Lung microvascular endothelial cell (primary cell): ENCODE measurements around the gene NDUFAF2. TPM values are rescaled to one million over a fixed set of nuclear protein-coding genes. Genes with fewer than 3 reads are reported as not detected.
"Not testable (repeated sequence)": the region's sequence is repeated elsewhere in the genome, so short reads cannot be mapped to it uniquely, and the experiment has no call there.

Experiments used
- DNase-seq, 2 donors: peaks; one replicate each; pipeline versions ENCODE4 v3.0.0 to v3.0.0-alpha.2; 2010; ENCODE audit warnings: low read depth in 2 of 2
- total RNA-seq: library from RNA; depleted of rRNA; stranded (reverse); fragments of >200 nt; gene quantifications from 2 replicates; pipeline ENCODE4 v1.2.1, GENCODE V29; 2014

Gene NDUFAF2
- total RNA-seq, 1 donor from 2014 or later: 15.7 TPM

DNA sequence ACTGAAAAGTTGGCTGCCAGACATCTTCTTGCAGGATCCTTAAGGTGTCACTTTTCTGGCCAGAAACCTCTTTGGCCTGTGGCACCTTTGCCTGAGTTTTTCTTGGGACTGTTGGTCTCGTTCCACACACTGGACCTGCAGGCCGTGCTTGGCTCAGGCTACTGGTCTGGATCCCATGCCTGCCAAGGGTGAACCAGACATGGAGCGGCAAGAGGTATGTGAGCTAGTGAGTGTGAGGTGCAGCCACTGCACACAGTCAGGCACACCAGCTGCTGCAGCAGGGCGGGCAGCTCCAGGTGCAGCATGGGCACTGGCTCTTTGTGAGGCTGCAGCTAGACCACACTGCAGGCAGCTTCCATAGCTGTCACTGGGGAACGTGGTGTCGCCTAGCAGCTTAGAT, 47.9 kb downstream of the NDUFAF2 start:
- no peak for DNase-seq

- no peak for DNase-seq
These were observed 48.4 kb downstream of the NDUFAF2 start for GRCh38 chr5:60993425-60993824.

- no peak for DNase-seq
These were observed 49.0 kb downstream of the NDUFAF2 start for GRCh38 chr5:60993875-60994571.

GRCh38 chr5:60996368-60996767, 51.4 kb downstream of the NDUFAF2 start:
- no peak for DNase-seq

- no peak for DNase-seq
These were observed 52.7 kb downstream of the NDUFAF2 start for GRCh38 chr5:60997721-60998120.

GRCh38 chr5:61000887-61001286, 55.9 kb downstream of the NDUFAF2 start:
- no peak for DNase-seq

GRCh38 chr5:61001647-61002046, 56.6 kb downstream of the NDUFAF2 start:
- no peak for DNase-seq

- DNase-seq: peak in 1 of 2 donors; percentile 28
These were observed 57.8 kb downstream of the NDUFAF2 start for GRCh38 chr5:61002611-61003355.

DNA sequence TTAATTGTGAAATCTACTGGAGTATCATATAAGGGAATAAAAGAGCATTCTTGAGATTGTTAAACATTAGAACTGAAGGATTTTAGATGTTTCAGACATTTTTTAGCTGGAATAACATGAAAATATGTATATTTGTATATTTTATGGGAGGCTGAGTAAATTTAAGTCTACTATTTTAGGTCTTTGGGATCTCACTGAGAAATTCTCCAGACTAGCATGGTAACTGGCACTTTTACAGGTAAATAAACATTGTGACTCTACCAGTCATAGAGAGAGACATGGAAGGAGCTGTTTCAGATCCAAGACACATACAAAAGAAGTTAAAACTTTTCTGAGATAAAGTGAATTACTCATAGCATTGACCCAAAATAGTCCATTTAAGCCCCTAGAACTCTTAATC, 59.4 kb downstream of the NDUFAF2 start:
- DNase-seq: no peak

GRCh38 chr5:61009907-61010306, 64.9 kb downstream of the NDUFAF2 start:
- no peak for DNase-seq

- DNase-seq: peak in 1 of 2 donors; percentile 8
These were observed 65.8 kb downstream of the NDUFAF2 start for GRCh38 chr5:61010467-61011454.

GRCh38 chr5:61018062-61018461, 73.1 kb downstream of the NDUFAF2 start:
- no peak for DNase-seq

DNA sequence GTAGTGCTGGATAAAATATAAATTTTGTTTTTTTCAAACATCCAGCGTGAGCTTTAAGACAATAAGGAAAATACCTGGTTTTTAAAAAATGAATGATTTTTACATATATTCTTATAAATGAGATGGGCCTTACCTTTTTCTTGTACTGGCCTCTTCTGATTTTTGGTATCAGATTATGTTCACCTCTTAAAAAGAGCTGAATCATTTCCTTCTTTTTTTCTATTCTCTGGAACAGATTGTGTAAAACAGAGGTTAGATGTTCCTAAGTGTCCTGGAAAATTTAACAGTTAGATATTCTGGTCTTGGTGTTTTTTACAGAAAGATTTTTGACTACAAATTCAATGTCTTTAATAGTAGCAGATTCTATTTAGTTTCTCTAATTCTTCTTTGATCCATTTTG, 74.6 kb downstream of the NDUFAF2 start:
- DNase-seq: peak in 1 of 2 donors; percentile 20

DNA sequence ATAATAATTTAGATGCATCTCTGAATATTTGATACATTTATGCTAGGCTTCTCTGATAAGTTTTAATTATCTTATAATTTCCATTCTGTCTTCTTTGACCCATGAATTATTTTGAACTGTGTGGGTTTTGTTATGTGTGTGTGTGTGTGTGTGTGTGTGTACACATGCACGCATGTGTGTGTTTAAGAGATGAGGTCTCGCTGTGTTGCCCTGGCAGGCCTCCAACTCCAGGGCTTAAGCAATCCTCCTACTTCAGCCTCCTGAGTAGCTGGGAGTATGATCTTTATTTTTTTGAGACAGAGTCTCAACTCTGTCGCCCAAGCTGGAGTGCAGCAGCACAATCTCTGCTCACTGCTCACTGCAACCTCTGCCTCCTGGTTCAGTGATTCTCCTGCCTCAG, 75.4 kb downstream of the NDUFAF2 start:
- DNase-seq: no peak

GRCh38 chr5:61023131-61023530, 78.1 kb downstream of the NDUFAF2 start:
- no peak for DNase-seq

GRCh38 chr5:61026004-61026403, 81.0 kb downstream of the NDUFAF2 start:
- no peak for DNase-seq

GRCh38 chr5:61028382-61028781, 83.4 kb downstream of the NDUFAF2 start:
- no peak for DNase-seq

- DNase-seq: no peak
These were observed 84.6 kb downstream of the NDUFAF2 start for GRCh38 chr5:61029456-61030162.

GRCh38 chr5:61030163-61030482, 85.1 kb downstream of the NDUFAF2 start:
- DNase-seq: no peak

DNA sequence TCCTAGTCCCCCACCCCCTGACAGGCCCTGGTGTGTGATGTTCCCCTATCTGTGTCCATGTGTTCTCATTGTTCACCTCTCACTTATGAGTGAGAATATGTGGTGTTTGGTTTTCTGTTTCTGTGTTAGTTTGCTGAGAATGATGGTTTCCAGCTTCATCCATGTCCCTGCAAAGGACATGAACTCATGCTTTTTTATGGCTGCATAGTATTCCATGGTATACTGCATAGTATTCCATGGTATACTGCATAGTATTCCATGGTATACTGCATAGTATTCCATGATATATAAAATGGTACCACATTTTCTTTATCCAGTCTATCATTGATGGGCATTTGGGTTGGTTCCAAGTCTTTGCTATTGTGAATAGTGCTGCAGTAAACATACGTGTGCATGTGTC, 86.3 kb downstream of the NDUFAF2 start:
- DNase-seq: not testable (repeated sequence)

GRCh38 chr5:61044545-61044944, 99.5 kb downstream of the NDUFAF2 start:
- DNase-seq: no peak
